Activated CD8-positive, alpha-beta T cell treated with anti-CD3 and anti-CD28 coated beads for 36 hours (primary cell): ENCODE data around the gene VSIG10L. TPM values are rescaled to one million over a fixed set of nuclear protein-coding genes. Genes with fewer than 3 reads are reported as not detected.

Source experiments
- ATAC-seq: fragments of 200-7000 bp; cut with Tn5 transposase; one replicate; pipeline ENCODE4 v1.10.0; 2021; ENCODE audit warnings: mild to moderate bottlenecking, moderate library complexity
- CTCF ChIA-PET: fragments of 350-600 bp; sonication (Branson Sonifier 250); formaldehyde crosslinking; loops from one replicate; lab custom pipeline; 2021; ENCODE audit warnings: antibody characterized with exemption; lab: Charles Lee
- POLR2A ChIA-PET: fragments of 350-600 bp; sonication (Branson Sonifier 250); formaldehyde crosslinking; loops from one replicate; lab custom pipeline; 2021; ENCODE audit warnings: antibody characterized with exemption; lab: Charles Lee
- DNase-seq: peaks from one replicate; pipeline ENCODE4 v3.0.0-alpha.2; 2020
- H3K27ac Mint-ChIP-seq: one replicate; pipeline ENCODE4 v1.8.0; 2021; ENCODE audit warnings: mild to moderate bottlenecking, mixed read lengths
- H3K27me3 Mint-ChIP-seq: one replicate; pipeline ENCODE4 v1.8.0; 2021; ENCODE audit warnings: mixed read lengths
- H3K36me3 Mint-ChIP-seq: one replicate; pipeline ENCODE4 v1.8.0; 2021; ENCODE audit warnings: low read depth, mixed read lengths
- H3K4me1 Mint-ChIP-seq: one replicate; pipeline ENCODE4 v1.8.0; 2021; ENCODE audit warnings: low read depth, mixed read lengths
- H3K4me3 Mint-ChIP-seq: one replicate; pipeline ENCODE4 v1.8.0; 2021; ENCODE audit warnings: mild to moderate bottlenecking, moderate library complexity, mixed read lengths
- H3K9me3 Mint-ChIP-seq: one replicate; pipeline ENCODE4 v1.8.0; 2021; ENCODE audit warnings: mixed read lengths
- CTCF ChIP-seq: fragments of 200-600 bp; IDR thresholded peaks from one replicate; pipeline ENCODE4 v1.8.0; 2022; ENCODE audit warnings: antibody characterized with exemption, mild to moderate bottlenecking
- intact Hi-C: fragments of 100-400 bp; cut with micrococcal nuclease; formaldehyde crosslinking; loops from one replicate; pipeline ENCODE4 v1.10.0; 2022
- total RNA-seq, 2 experiments: library from RNA; stranded (reverse); gene quantifications; one replicate each; pipeline ENCODE4 v1.2.3, GENCODE V29; 2021

Gene VSIG10L
- total RNA-seq, 2 experiments from 2014 or later: 3.6 to 3.7 TPM

DNA sequence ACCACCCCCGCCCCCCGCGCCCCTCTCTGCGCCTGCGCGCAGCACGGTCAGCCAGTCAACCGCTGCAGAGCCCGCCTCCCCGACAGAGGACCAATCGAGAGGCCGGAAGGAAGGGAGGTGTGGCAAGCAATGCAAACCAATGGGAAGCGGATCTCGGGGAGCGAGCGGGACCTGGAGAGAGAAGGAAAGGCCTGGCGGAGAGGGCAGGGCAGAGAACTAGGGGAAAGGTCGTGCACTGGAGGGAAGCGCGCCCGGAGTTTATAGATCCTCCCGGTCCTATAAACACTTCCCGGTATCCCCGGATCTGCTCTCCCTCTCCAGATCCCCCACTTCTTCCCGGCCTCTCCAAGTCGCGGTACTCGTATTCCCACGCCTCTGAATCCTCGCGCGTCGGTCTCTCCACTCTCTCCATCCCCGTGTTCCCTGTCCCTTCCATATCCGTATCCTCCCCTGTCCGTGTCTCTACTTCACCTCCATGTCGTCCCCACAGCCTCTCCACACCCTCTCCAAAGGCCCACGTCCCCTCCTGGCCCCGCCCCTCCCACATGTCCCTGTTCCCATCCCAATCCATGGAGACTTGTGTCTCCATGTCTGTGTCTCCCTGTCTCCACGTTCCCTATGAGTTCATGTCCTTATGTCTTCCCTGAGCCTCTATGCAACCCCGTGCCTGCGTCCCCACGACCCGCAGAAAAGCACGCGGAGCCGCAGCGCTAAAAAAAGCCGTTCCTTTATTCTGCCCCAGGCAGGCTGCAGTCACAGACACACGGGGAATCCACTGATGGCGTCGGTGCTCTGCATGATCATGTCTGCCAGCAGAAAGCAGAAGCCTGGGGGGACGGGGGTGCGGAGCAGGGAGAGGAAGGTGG, 24.7 kb upstream of the VSIG10L start:
- H3K27ac Mint-ChIP-seq: peak overlapping the region; percentile 98
- H3K27me3 Mint-ChIP-seq: no peaks in the 10 kb centered on the region
- H3K9me3 Mint-ChIP-seq: no peaks in the 10 kb centered on the region
- CTCF ChIA-PET: interaction anchor here (1.2 to 4.9 kb wide), 6 partner anchors 27 to 148 kb away, joined by 4 to 23 read pairs (median 6); no protein-coding TSS in a partner anchor
- H3K4me1 Mint-ChIP-seq: peaks cover 52% of the 10 kb centered on the region
- peaks cover 45% of the 10 kb centered on the region for H3K36me3 Mint-ChIP-seq
- POLR2A ChIA-PET: interaction anchor here (1.3 to 1.7 kb wide), 2 partner anchors 26 to 29 kb away, joined by 4 to 6 read pairs; no protein-coding TSS in a partner anchor
- intact Hi-C loops: no loop called here
- peak overlapping the region; percentile 98 for H3K4me3 Mint-ChIP-seq
- ATAC-seq (peak; percentile 54), DNase-seq (peak; percentile 98)
- no peak for TF ChIP-seq CTCF

GRCh38 chr19:51365965-51366388, 24.0 kb upstream of the VSIG10L start, which contains the start of gene ETFB:
ETFB (minus strand) TSS chr19:51366388; CDS start chr19:51366326, 62 bp downstream.
- Mint-ChIP-seq H3K4me3 (peak within 1 kb of the TSS; percentile 98), H3K9me3 (no peaks in the 10 kb centered on the region), H3K27ac (peak within 1 kb of the TSS; percentile 98), H3K27me3 (no peaks in the 10 kb centered on the region), H3K36me3 (peaks cover 38% of the 10 kb centered on the region), H3K4me1 (peaks cover 48% of the 10 kb centered on the region)
- intact Hi-C loops: no loop called here
- ChIA-PET CTCF (interaction anchor here (0.7 to 4.9 kb wide), 8 partner anchors 11 to 32 kb away, joined by 3 to 23 read pairs (median 4); no protein-coding TSS in a partner anchor), POLR2A (interaction anchor here (0.7 to 1.7 kb wide), 6 partner anchors 11 to 42 kb away, joined by 3 to 6 read pairs (median 4); no protein-coding TSS in a partner anchor)
- ATAC-seq: no peak
- TF ChIP-seq CTCF: no peak
- DNase-seq: no peak

- ChIA-PET POLR2A (interaction anchor here (0.7 to 1.7 kb wide), 6 partner anchors 11 to 42 kb away, joined by 3 to 6 read pairs (median 4); no protein-coding TSS in a partner anchor), CTCF (interaction anchor here (0.7 to 4.9 kb wide), 9 partner anchors 11 to 33 kb away, joined by 3 to 23 read pairs (median 4); no protein-coding TSS in a partner anchor)
- Mint-ChIP-seq H3K4me1 (peaks cover 46% of the 10 kb centered on the region), H3K9me3 (no peaks in the 10 kb centered on the region), H3K27ac (peak overlapping the region; percentile 98), H3K27me3 (no peaks in the 10 kb centered on the region), H3K36me3 (peaks cover 36% of the 10 kb centered on the region), H3K4me3 (peak overlapping the region; percentile 98)
- TF ChIP-seq CTCF: no peak
- DNase-seq: peak; percentile 40
- no peak for ATAC-seq
- intact Hi-C loops: no loop called here
Measured at GRCh38 chr19:51365211-51365964, 23.4 kb upstream of the VSIG10L start.

DNA sequence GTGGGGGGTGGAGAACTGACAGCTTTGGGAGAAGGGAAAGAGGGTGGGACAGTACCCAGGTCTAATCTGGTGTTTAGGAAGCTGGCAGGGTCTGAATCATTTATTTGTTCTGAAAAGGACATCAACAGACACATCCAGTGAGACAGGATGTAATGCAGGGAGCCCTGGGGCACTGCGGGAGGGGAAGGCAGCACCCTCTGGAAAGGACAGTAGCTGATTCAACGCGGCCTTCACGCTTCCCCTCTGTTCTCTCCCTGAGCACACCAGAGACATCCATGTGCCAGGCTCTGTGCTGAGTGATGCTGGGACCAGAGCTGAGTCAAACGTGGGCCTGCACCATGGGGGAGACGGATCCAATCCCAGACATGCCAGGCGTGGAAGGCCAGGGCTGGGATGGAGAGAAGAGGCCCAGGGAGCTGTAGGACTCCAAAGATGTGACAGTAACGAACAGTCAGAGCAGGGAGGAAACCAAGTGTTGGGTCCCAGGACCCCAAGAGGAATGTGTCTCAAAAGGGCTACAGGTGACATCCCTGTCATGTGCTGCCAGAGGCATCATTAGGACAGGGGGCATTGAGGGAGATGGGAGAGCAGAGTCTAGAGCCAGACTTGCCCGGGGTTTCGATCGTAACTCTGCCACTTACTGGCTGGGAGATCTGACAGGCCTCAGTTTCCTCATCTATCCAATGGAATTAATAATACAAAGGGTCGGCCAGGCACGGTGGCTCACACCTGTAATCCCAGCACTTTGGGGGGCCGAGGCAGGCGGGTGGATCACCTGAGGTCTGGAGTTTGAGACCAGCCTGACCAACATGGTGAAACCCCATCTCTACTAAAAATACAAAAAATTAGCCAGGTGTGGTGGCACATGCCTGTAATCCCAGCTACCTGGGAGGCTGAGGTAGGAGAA, 22.5 kb upstream of the VSIG10L start:
- Mint-ChIP-seq H3K27me3 (no peaks in the 10 kb centered on the region), H3K9me3 (no peaks in the 10 kb centered on the region), H3K4me1 (peaks cover 46% of the 10 kb centered on the region), H3K4me3 (peak overlapping the region; percentile 65), H3K36me3 (peaks cover 34% of the 10 kb centered on the region), H3K27ac (peak overlapping the region; percentile 70)
- no peak for ATAC-seq
- DNase-seq: no peak
- ChIA-PET CTCF (interaction anchor here (1.1 to 4.9 kb wide), 3 partner anchors 13 to 26 kb away, joined by 3 to 23 read pairs (median 7); no protein-coding TSS in a partner anchor), POLR2A (interaction anchor here (1.2 to 1.4 kb wide), 3 partner anchors 18 to 30 kb away, joined by 3 to 4 read pairs (median 3); no protein-coding TSS in a partner anchor)
- TF ChIP-seq CTCF: no peak
- intact Hi-C loops: no loop called here
